Measurements from ENCODE around the gene LSR.

LSR gene

GRCh38 chr19:35206379-35206778, 42.4 kb upstream of the LSR start:
- no peak for TF ChIP-seq CTCF (IDR thresholded peaks at IDR 0.05; ENCODE audit: low read depth, low read length)
- H3K4me3 ChIP-seq (ENCODE audit: low read depth, low read length) = no peak overlapping the region

DNA sequence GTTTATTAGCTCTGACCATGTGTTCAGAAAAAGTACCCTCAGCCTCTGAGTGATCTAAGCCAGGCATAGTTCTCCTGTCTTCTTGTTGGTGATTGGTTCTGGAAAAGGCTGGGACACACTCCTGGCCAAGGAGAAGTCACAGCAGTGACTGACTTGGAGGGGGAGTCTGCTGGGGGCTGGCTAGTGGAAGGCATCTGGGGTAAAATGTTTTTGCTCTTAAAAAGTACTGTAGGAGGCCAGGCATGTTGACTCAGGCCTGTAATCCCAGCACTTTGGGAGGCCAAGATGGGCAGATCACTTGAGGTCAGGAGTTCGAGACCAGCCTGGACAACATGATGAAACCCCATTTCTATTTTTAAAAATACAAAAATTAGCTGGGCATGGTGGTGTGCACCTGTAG, 41.9 kb upstream of the LSR start:
- TF ChIP-seq CTCF (IDR thresholded peaks at IDR 0.05; ENCODE audit: low read depth, low read length) = no peak
- H3K4me3 ChIP-seq (ENCODE audit: low read depth, low read length) = no peak overlapping the region

- TF ChIP-seq CTCF (IDR thresholded peaks at IDR 0.05; ENCODE audit: low read depth, low read length) = no peak
These were observed 41.4 kb upstream of the LSR start for GRCh38 chr19:35207391-35207871.

DNA sequence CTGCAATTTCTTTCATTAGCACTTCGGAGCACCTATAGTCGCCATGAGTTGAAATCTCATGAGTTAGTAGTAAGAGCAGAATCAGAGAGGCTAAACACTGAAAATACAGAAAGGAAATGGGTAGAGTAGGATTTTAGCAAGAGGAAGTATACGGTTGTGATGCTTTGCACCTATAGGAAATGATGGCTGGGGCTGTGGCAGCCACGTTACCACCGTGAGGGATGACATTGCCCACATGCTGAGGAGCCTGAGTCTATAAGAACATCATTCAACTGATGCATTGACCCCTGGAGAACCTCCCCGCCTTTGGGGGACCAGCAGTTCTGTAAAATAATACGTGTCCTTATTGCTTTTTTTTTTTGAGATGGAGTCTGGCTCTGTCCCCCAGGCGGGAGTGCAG, 40.7 kb upstream of the LSR start:
- H3K4me3 ChIP-seq (ENCODE audit: low read depth, low read length) = no peak overlapping the region
- no peak for TF ChIP-seq CTCF (IDR thresholded peaks at IDR 0.05; ENCODE audit: low read depth, low read length)

More at GRCh38 chr19:35207391-35207871, 41.4 kb upstream of the LSR start:
- no peak overlapping the region for H3K4me3 ChIP-seq (ENCODE audit: low read depth, low read length)

DNA sequence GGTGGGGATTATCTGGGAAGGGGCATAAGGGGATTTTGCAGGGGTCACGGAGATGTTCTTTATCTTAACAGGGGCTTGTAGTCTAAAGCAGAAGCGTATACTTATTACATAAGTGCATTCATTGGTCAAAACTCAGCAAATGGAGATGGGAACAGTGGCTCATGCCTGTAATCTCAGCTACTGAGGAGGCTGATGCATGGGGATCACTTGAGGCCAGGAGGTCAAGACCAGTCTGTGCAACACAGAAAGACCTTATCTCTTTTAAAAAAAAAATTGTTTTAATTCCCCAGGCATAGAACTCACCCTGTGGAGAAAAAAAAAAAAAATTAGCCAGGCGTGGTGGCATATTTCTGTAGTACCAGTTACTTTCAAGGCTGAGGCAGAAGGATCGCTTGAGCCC, 39.2 kb upstream of the LSR start:
- TF ChIP-seq CTCF (IDR thresholded peaks at IDR 0.05; ENCODE audit: low read depth, low read length) = no peak

GRCh38 chr19:35211545-35212230, 37.1 kb upstream of the LSR start:
- TF ChIP-seq CTCF (IDR thresholded peaks at IDR 0.05; ENCODE audit: low read depth, low read length) = no peak
- no peak overlapping the region for H3K4me3 ChIP-seq (ENCODE audit: low read depth, low read length)

More for the DNA sequence above, 39.2 kb upstream of the LSR start:
- no peak overlapping the region for H3K4me3 ChIP-seq (ENCODE audit: low read depth, low read length)

GRCh38 chr19:35212241-35212640, 36.6 kb upstream of the LSR start:
- TF ChIP-seq CTCF (IDR thresholded peaks at IDR 0.05; ENCODE audit: low read depth, low read length) = no peak
- no peak overlapping the region for H3K4me3 ChIP-seq (ENCODE audit: low read depth, low read length)

Data from WI38 (cell line).